ENCODE measurements around the gene PIGU.
"Not testable (repeated sequence)": the region's sequence is repeated elsewhere in the genome, so short reads cannot be mapped to it uniquely, and the experiment has no call there.

PIGU gene

DNA sequence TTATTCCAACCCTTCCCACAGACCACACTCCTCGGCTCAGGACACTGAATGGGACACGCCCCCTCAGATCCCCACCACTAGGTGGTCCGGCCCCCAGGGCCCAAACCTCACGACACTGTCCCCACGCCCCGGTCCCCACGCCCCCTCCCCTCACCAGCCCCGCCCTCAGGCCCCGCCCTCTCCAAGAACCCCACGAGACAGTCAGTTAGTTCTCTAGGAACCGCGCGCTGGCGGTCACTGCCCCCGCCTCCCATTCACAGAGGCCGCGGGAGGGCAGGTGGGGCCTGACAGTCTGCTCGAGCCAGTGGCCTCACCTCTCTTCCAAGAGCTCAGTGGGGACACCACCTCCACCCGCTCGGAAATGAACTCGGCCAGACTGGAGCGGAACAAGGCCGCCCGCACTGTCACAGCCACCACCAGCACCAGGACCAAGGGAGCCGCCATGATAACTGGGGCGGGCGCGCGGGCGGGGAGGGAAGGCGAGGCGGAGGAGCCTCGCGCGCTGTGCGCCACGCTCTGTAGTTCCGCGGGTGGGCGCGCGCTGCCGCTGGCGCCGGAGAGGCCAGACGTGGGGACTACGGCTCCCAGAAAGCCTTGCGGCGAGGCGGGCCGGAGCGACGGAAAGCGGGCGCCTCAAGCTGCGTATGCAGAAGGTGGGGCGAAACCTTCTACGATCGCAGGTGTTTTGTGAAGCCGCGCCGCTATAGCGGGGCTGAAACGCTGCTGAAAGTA lies at the start of gene PIGU:
PIGU (minus strand) TSS at position 451 of the 732 bp plus-strand sequence; CDS start at position 444, 7 bp downstream.
- peak; percentile 90 to 95 (median 92) for DNase-seq (ENCODE audit: low read depth in 3 of 3)

- no peak for DNase-seq (ENCODE audit: low read depth in 3 of 3)
These were observed 47.3 kb upstream of the PIGU start for GRCh38 chr20:34724172-34724571.

DNA sequence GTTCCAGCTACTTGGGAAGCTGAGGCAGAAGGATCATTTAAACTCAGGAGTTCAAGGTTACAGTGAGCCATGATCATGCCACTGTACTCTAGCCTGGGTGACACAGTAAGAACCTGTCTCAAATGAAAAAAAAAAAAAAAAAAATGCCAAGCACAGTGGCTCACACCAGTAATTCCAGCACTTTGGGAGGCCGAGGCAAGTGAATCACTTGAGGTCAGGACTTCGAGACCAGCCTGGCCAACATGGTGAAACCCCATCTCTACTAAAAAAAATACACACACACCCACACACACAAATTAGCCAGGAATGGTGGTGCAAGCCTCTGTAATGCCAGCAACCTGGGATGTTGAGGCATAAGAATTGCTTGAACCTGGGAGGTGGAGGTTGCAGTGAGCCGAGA lies 45.7 kb upstream of the PIGU start:
- DNase-seq (ENCODE audit: low read depth in 3 of 3) = not testable (repeated sequence)

GRCh38 chr20:34720266-34720665 lies 43.4 kb upstream of the PIGU start:
- DNase-seq (ENCODE audit: low read depth in 3 of 3) = no peak

GRCh38 chr20:34719242-34720017 lies 42.5 kb upstream of the PIGU start:
- not testable (repeated sequence) for DNase-seq (ENCODE audit: low read depth in 3 of 3)

DNA sequence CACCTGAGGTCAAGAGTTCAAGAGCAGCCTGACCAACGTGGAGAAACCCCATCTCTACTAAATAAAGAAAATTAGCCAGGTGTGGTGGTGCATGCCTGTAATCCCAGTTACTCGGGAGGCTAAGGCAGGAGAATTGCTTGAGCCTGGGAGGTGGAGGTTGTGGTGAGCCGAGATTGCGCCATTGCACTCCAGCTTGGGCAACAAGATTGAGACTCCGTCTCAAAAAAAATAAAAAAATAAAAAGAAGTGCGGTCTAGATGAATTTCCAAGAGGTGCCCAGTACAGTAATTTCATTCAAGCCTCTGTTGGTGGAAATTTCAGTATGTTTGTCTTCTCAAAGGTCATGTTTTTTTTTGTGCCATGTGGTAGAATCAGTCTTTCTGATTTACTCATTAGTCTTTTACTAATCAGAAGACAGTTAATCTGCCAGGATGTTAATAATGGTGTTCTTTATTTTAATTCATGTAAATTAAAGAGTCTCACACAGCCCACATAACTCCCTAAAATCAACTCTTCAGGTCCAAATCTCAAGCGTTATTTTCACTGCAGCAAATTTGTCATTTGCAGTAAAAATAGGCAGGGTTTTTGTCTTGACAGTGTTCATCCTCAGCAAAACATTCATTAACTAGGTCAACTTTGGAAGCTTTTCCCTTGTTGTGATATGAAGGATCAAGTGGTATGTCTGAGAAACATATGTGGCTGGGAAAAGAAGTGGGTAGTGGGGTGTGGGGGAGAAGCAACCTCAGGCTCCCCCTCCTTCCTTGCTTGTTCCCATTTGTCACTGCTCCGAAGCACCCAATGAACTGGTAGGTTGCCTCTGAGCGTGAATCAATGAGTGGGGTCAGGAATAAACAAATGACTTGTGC lies 40.6 kb upstream of the PIGU start:
- no peak for DNase-seq (ENCODE audit: low read depth in 3 of 3)

GRCh38 chr20:34716921-34717229 lies 40.0 kb upstream of the PIGU start:
- no peak for DNase-seq (ENCODE audit: low read depth in 3 of 3)

DNA sequence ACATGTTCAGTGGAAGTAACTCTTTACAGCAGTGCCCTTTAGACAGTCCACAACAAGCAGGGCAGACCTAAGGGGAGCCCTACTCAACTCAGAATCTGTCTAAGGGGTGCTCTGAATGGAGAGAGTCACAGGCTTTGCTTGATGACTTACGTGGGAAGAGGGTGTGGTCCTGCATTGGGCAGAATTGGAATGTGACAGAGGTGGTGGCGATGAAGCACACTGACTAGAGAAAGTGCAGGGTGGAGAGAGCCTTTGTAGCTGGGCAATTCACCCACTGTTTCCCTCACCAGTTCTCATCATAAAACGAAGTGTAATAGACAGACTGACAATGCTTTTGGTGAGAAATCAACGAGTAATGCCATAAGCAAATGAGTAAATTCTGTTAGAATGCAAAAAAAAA lies 38.5 kb upstream of the PIGU start:
- no peak for DNase-seq (ENCODE audit: low read depth in 3 of 3)

DNA sequence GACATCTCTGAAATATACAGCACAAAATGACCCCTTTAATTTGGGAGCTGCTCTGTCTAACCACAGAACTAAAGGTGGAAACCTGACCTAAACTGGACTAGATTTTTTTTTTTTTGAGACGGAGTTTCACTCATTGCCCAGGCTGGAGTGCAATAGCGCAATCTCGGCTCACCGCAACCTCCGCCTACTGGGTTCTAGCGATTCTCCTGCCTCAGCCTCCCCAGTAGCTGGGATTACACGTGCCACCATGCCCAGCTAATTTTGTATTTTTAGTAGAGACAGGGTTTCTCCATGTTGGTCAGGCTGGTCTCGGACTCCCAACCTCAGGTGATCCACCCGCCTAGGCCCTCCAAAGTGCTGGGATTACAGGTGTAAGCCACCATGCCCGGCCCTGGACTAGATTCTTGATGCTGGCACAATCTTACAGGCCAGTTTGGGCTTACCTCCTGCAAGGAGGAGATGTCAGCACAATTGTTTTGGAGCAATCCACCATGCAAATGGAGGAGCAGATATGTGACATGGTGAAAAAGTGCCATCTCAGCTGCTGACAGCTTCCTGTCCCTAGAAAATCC lies 37.1 kb upstream of the PIGU start:
- not testable (repeated sequence) for DNase-seq (ENCODE audit: low read depth in 3 of 3)

DNA sequence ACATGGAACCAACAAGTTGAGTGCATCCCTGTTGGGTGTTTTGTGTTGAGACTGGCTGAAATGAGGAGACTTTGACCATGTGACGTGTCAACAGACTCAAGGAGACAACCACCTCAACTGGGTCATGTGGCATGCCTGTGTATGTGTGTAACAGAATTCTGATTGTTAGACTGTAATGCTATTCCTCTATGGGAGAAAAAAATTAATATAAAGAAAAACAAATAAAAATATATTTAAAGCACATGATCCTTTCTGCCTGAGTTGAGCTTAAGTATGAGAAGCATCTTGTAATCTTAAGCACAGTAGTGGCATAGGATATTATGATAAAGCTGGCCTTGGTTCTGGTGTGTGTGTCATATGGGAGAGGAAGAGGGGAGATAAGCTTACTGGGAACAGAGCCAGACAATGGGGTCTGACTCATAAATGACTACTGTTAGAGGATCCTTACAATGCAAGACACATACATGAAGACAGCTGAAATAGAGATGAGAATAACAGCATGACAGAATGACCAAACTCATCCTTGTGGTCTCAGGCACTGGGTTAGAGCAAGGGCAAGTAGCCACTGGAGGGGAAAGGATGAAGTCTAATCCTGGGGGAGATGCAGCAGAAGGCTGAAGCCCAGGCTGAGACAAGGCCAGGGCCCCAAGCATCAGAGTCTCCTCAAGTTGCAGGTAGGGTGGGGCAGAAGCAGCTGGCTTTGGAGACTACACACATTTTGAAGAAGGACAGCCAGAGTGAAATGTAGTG lies 36.5 kb upstream of the PIGU start:
- DNase-seq (ENCODE audit: low read depth in 3 of 3) = no peak

- no peak for DNase-seq (ENCODE audit: low read depth in 3 of 3)
These were observed 35.8 kb upstream of the PIGU start for GRCh38 chr20:34712525-34713192.

- no peak for DNase-seq (ENCODE audit: low read depth in 3 of 3)
These were observed 35.0 kb upstream of the PIGU start for GRCh38 chr20:34711813-34712430.

DNA sequence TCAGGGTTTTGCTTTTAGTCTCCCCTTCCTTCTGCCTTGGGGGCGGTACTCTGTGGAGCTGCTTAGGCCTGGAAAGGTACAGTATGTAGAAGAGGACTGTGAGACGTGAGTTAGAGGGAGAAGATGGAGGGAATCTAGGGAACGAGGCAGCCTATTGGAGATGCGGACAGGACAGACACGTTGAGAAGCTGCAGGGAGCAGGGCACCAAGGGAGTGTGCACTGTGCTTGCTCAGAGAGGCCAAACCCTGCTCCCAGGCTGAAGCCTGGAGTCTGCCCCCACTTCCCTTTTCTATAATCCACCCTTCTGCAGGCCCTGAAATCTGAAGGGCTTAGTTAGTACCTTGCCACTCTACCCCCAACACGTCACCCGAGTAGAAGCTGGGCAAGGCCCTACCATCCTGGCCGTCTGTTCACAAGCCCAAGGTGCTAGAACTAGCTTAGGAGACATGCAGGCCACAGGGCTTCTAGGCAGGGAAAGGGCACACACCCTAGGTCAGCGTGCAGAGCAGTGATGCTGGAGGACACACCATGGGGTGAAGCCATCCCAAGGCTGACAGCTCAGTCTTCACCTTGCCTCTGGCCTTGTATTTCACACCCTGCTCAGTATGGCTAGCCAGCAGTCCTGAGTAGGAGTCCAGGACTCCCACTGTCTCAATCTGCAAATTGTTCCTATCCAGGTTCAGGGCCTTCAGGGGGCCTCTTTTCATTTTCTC lies 34.1 kb upstream of the PIGU start:
- no peak for DNase-seq (ENCODE audit: low read depth in 3 of 3)

DNA sequence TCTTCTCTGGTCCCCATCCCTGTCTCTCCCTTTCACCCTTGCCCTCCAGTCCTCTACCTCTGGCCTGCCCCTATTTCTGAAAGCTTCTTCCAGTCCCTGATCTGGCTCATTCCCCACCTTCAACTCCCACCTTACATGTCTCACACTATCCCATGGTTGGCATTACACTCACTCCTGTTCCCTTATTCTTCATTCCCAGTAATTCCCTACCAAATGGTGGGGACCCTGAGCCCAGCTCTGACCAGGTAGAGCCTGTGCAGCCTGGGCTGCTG lies 33.6 kb upstream of the PIGU start:
- no peak for DNase-seq (ENCODE audit: low read depth in 3 of 3)

DNA sequence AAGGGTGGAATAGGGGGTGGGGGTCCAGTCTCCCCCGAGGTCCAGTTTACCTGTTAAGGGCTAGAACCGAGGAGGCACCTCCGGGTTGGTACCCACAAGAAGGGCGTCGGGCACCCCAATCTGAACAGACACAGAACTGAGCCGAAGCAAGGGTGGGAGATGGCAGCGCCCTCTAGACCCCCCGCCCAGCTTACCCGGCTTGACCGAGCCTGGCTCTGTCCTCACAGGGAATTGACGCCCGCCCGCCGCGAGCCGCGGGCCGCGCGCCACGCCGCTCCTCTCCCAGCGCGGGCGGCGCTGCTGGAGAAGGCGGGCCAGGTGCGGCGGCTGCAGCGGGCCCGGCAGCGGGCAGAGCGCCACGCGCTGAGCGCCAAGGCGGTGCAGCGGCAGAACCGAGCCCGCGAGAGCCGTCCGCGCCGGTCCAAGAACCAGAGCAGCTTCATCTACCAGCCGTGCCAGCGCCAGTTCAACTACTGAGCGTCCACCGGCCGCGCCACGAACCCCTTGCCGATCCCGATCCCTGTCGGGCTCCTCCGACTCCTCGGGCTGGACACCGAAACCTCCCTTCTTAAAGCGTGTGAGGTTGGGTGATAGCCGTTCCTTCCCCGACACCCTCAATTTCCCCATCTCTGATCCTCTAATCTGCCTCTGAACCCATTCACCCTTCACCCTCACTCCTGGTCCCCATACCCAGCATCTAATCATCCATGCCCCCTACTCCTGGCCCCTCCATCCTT lies 33.1 kb upstream of the PIGU start:
- peak in 1 of 3 experiments; percentile 67 for DNase-seq (ENCODE audit: low read depth in 3 of 3)

GRCh38 chr20:34709044-34709830 lies 32.3 kb upstream of the PIGU start:
- DNase-seq (ENCODE audit: low read depth in 3 of 3) = peak; percentile 47 to 80 (median 56)

GRCh38 chr20:34708621-34709043 lies 31.7 kb upstream of the PIGU start:
- peak in 1 of 3 experiments; percentile 54 for DNase-seq (ENCODE audit: low read depth in 3 of 3)

All from stimulated activated CD4-positive, alpha-beta T cell treated with anti-CD3 and anti-CD28 coated beads, TNF-alpha, amount 100 ng/mL, for 24 hours (primary cell).